Measurements from ENCODE around the gene RALGPS1.

The RALGPS1 gene

DNA sequence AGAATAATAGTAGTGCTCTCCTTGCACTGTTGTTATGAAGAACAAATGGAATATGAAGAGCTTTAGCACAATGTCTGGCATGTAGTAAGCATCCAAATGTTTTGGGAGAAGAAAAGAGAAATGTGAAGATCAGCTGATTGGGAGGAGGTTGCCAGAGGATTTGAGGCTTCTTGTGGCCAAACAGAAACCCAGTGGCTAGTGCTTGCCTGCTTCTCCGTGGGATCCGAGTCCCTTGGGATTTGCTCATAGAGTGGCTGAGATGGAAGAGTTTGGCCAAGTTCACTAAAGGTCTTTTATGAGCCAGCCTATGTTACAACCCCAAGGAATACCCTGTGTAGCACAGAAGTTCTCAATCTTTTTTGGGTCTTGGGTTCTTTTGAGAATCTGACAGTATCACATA, 121.9 kb downstream of the RALGPS1 start:
- Histone ChIP-seq H3F3A (ENCODE audit: insufficient read depth, low read length) (no peaks in the 10 kb centered on the region), H3K4me3 (ENCODE audit: low read length) (no peak overlapping the region), H3K9me3 (replicated peaks; ENCODE audit: insufficient read depth, low read length) (no peaks in the 10 kb centered on the region), H3K36me3 (replicated peaks; ENCODE audit: insufficient read depth, low read length) (no peaks in the 10 kb centered on the region), H2AFZ (ENCODE audit: low read length) (no peak overlapping the region), H3K79me2 (ENCODE audit: low read length) (no peaks in the 10 kb centered on the region), H4K20me1 (ENCODE audit: insufficient read depth, low read length) (no peaks in the 10 kb centered on the region), H3K4me1 (ENCODE audit: low read length) (peaks cover 8% of the 10 kb centered on the region; the same call in 1 of the 2 replicates), H3K27me3 (replicated peaks; ENCODE audit: insufficient read depth, low read length) (no peaks in the 10 kb centered on the region), H3K9me2 (replicated peaks; ENCODE audit: insufficient read depth, low read length) (no peaks in the 10 kb centered on the region), H3K4me2 (ENCODE audit: low read depth, low read length) (no peak overlapping the region), H3K9ac (ENCODE audit: low read length) (no peak overlapping the region), H3K27ac (ENCODE audit: low read length) (no peak overlapping the region)
- TF ChIP-seq EZH2phosphoT487 (IDR thresholded peaks at IDR 0.05; ENCODE audit: low read length) (no peak), CTCF (IDR thresholded peaks at IDR 0.05; ENCODE audit: low read length) (no peak), EZH2 (optimal IDR thresholded peaks at IDR 0.05; ENCODE audit: low read depth, low read length) (no peak)
- no peak for DNase-seq

- Histone ChIP-seq H3K4me2 (ENCODE audit: low read depth, low read length) (no peak overlapping the region), H2AFZ (ENCODE audit: low read length) (no peak overlapping the region), H3K36me3 (replicated peaks; ENCODE audit: insufficient read depth, low read length) (no peaks in the 10 kb centered on the region), H3K79me2 (ENCODE audit: low read length) (no peaks in the 10 kb centered on the region), H4K20me1 (ENCODE audit: insufficient read depth, low read length) (no peaks in the 10 kb centered on the region), H3F3A (ENCODE audit: insufficient read depth, low read length) (no peaks in the 10 kb centered on the region), H3K27ac (ENCODE audit: low read length) (no peak overlapping the region), H3K4me1 (ENCODE audit: low read length) (peaks cover 8% of the 10 kb centered on the region; the same call in 1 of the 2 replicates), H3K9me2 (replicated peaks; ENCODE audit: insufficient read depth, low read length) (no peaks in the 10 kb centered on the region), H3K4me3 (ENCODE audit: low read length) (no peak overlapping the region), H3K27me3 (replicated peaks; ENCODE audit: insufficient read depth, low read length) (no peaks in the 10 kb centered on the region), H3K9ac (ENCODE audit: low read length) (no peak overlapping the region), H3K9me3 (replicated peaks; ENCODE audit: insufficient read depth, low read length) (no peaks in the 10 kb centered on the region)
- TF ChIP-seq EZH2phosphoT487 (IDR thresholded peaks at IDR 0.05; ENCODE audit: low read length) = no peak
- TF ChIP-seq EZH2 (optimal IDR thresholded peaks at IDR 0.05; ENCODE audit: low read depth, low read length) = no peak
- TF ChIP-seq CTCF (IDR thresholded peaks at IDR 0.05; ENCODE audit: low read length) = no peak
- DNase-seq = no peak
Observed at GRCh38 chr9:127038531-127038930, 123.9 kb downstream of the RALGPS1 start.

- no peaks in the 10 kb centered on the region for H3K79me2 ChIP-seq (ENCODE audit: low read length)
- H3K4me2 ChIP-seq (ENCODE audit: low read depth, low read length) = no peak overlapping the region
- no peak overlapping the region for H3K4me3 ChIP-seq (ENCODE audit: low read length)
- H3K27ac ChIP-seq (ENCODE audit: low read length) = no peak overlapping the region
- H2AFZ ChIP-seq (ENCODE audit: low read length) = no peak overlapping the region
- TF ChIP-seq CTCF (IDR thresholded peaks at IDR 0.05; ENCODE audit: low read length) = no peak
- no peak for TF ChIP-seq EZH2 (optimal IDR thresholded peaks at IDR 0.05; ENCODE audit: low read depth, low read length)
- TF ChIP-seq EZH2phosphoT487 (IDR thresholded peaks at IDR 0.05; ENCODE audit: low read length) = no peak
- H3K9ac ChIP-seq (ENCODE audit: low read length) = no peak overlapping the region
- H3F3A ChIP-seq (ENCODE audit: insufficient read depth, low read length) = no peaks in the 10 kb centered on the region
- H3K36me3 ChIP-seq (replicated peaks; ENCODE audit: insufficient read depth, low read length) = no peaks in the 10 kb centered on the region
- peaks cover 8% of the 10 kb centered on the region; the same call in 1 of the 2 replicates for H3K4me1 ChIP-seq (ENCODE audit: low read length)
- no peaks in the 10 kb centered on the region for H3K9me3 ChIP-seq (replicated peaks; ENCODE audit: insufficient read depth, low read length)
- DNase-seq = no peak
- no peaks in the 10 kb centered on the region for H4K20me1 ChIP-seq (ENCODE audit: insufficient read depth, low read length)
- H3K27me3 ChIP-seq (replicated peaks; ENCODE audit: insufficient read depth, low read length) = no peaks in the 10 kb centered on the region
- no peaks in the 10 kb centered on the region for H3K9me2 ChIP-seq (replicated peaks; ENCODE audit: insufficient read depth, low read length)
Observed at GRCh38 chr9:127039492-127039891, 124.9 kb downstream of the RALGPS1 start.
